Measurements from ENCODE around the gene GALNT14.

DNA sequence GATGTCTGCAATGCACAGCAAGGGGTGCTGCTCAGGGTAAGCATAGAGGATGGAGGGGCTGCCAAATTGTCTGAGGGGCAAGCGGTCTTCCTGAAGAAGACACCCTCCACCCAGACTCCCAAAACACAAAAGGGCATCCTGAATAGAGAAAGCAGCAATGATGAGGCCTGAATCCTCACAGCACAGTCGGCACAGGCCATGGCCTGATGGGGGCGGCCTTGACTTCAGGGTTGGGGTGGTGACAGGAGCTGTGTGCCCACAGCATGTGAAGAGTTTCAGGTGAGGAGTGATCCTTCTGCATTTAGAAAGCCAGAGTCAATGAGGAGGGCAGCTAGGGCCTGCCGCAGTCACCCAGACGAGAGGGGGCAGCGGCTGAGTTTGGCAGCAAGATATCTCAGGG lies 159.4 kb downstream of the GALNT14 start:
- TF ChIP-seq POLR2A (IDR thresholded peaks at IDR 0.05) = no peak
- TF ChIP-seq, protein P1, sequence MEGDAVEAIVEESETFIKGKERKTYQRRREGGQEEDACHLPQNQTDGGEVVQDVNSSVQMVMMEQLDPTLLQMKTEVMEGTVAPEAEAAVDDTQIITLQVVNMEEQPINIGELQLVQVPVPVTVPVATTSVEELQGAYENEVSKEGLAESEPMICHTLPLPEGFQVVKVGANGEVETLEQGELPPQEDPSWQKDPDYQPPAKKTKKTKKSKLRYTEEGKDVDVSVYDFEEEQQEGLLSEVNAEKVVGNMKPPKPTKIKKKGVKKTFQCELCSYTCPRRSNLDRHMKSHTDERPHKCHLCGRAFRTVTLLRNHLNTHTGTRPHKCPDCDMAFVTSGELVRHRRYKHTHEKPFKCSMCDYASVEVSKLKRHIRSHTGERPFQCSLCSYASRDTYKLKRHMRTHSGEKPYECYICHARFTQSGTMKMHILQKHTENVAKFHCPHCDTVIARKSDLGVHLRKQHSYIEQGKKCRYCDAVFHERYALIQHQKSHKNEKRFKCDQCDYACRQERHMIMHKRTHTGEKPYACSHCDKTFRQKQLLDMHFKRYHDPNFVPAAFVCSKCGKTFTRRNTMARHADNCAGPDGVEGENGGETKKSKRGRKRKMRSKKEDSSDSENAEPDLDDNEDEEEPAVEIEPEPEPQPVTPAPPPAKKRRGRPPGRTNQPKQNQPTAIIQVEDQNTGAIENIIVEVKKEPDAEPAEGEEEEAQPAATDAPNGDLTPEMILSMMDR (IDR thresholded peaks at IDR 0.05) = no peak

Measured in adrenal gland (tissue), 5 donors.